K562 (cell line): ENCODE measurements around the gene ADAMTS2. TPM values are rescaled to one million over a fixed set of nuclear protein-coding genes. Genes with fewer than 3 reads are reported as not detected.

ENCODE experiments used
- ATAC-seq: fragments of 200-7000 bp; cut with Tn5 transposase; 3 replicates; pipeline ENCODE4 v1.9.1; 2020; ENCODE audit warnings: moderate library complexity
- BruUV-seq: library from RNA; stranded (reverse); fragments of 400-500 nt; replicated peaks from 2 replicates; lab custom pipeline; 2021; lab: Mats Ljungman, UMichigan
- CTCF ChIA-PET: fragments of 300-600 bp; formaldehyde crosslinking; extraction: SDS; loops from one replicate; lab custom pipeline; 2021; ENCODE audit warnings: low intra/inter-chr PET ratio; lab: Yijun Ruan, JAX
- POLR2A ChIA-PET: fragments of 300-600, 350-650 bp; sonication (Branson Sonifier 250); formaldehyde crosslinking; extraction: SDS; loops from one replicate; lab custom pipeline; 2021; ENCODE audit warnings: antibody characterized with exemption, inconsistent platforms; lab: Yijun Ruan, JAX
- DNase-seq, 4 experiments: peaks; one replicate each; pipeline versions ENCODE4 v3.0.0 to v3.0.0-alpha.2; 2011 to 2018; ENCODE audit warnings: low spot score in 3 of 4, mixed read lengths in 3 of 4; ENCODE audit errors: extremely low read depth in 1 of 4
- FAIRE-seq: peaks from 2 replicates; lab custom pipeline; 2011; peaks lifted over from hg19 to GRCh38; lab: Jason Lieb, UNC
- H2AFZ ChIP-seq: 2 replicates; pipeline ENCODE4 v1.6.0; 2011; ENCODE audit warnings: low read depth, low read length, control low read depth, inconsistent platforms
- H3K27ac ChIP-seq: fragments of 200-600 bp; 3 replicates; pipeline ENCODE4 v1.8.0; 2011; ENCODE audit warnings: low read depth, mild to moderate bottlenecking, control low read depth, inconsistent platforms, low read length, moderate library complexity, mixed read lengths; ENCODE audit errors: extremely low read depth
- H3K27me3 ChIP-seq, 2 experiments: fragments of 300-600 bp in 1 of 2; 2 replicates in 1 of 2; 3 replicates in 1 of 2; pipeline versions ENCODE4 v1.6.0 to v1.8.0; 2011; ENCODE audit warnings: inconsistent platforms in 2 of 2, low read length in 2 of 2, mild to moderate bottlenecking in 1 of 2, mixed read lengths in 1 of 2, moderate library complexity in 1 of 2; ENCODE audit not compliant: control insufficient read depth in 2 of 2, insufficient read depth in 2 of 2
- H3K36me3 ChIP-seq: fragments of 300-600 bp; 3 replicates; pipeline ENCODE4 v1.8.0; 2011; ENCODE audit warnings: mild to moderate bottlenecking, low read length, inconsistent platforms; ENCODE audit not compliant: control insufficient read depth, insufficient read depth
- H3K4me1 ChIP-seq, 2 experiments: fragments of 200-600 bp in 1 of 2; replicated peaks in 1 of 2; 2 replicates in 1 of 2; 3 replicates in 1 of 2; pipeline versions ENCODE4 v1.5.1 to v1.8.0; 2011; ENCODE audit warnings: inconsistent platforms in 2 of 2, low read length in 2 of 2, mild to moderate bottlenecking in 1 of 2, mixed read lengths in 1 of 2, moderate library complexity in 1 of 2; ENCODE audit not compliant: control insufficient read depth in 2 of 2, insufficient read depth in 2 of 2
- H3K4me2 ChIP-seq: 2 replicates; pipeline ENCODE4 v1.6.1; 2011; ENCODE audit warnings: low read length, control low read depth, inconsistent platforms, mixed read lengths; ENCODE audit not compliant: insufficient read depth
- H3K4me3 ChIP-seq: fragments of 200-600 bp; sonication (generic), shearing (Covaris generic); 2 replicates; pipeline ENCODE4 v1.5.1; 2016; ENCODE audit warnings: control low read depth, inconsistent platforms
- H3K79me2 ChIP-seq: fragments of 200-600 bp; 3 replicates; pipeline ENCODE4 v1.8.0; 2011; ENCODE audit warnings: low read length, inconsistent platforms; ENCODE audit not compliant: control insufficient read depth, insufficient read depth
- H3K9ac ChIP-seq, 2 experiments: 2 replicates each; pipeline versions ENCODE4 v1.6.0 to v1.6.1; 2011; ENCODE audit warnings: low read depth in 2 of 2, low read length in 2 of 2, control low read depth in 1 of 2, inconsistent platforms in 1 of 2, mild to moderate bottlenecking in 1 of 2, mixed read lengths in 1 of 2; ENCODE audit not compliant: insufficient read depth in 1 of 2
- H3K9me1 ChIP-seq: one replicate; pipeline ENCODE4 v1.6.0; 2011; ENCODE audit warnings: inconsistent platforms, mild to moderate bottlenecking, low read length, moderate library complexity; ENCODE audit not compliant: control insufficient read depth, insufficient read depth
- H3K9me3 ChIP-seq: replicated peaks from 2 replicates; pipeline ENCODE4 v1.5.1; 2011; ENCODE audit warnings: low read depth, low read length, inconsistent platforms; ENCODE audit not compliant: control insufficient read depth, insufficient read depth
- H4K20me1 ChIP-seq: replicated peaks from 2 replicates; pipeline ENCODE4 v1.6.1; 2011; ENCODE audit warnings: low read length, inconsistent platforms, mixed read lengths; ENCODE audit not compliant: control insufficient read depth, insufficient read depth
- CBX8 ChIP-seq: fragments of 200-600 bp; sonication (generic); IDR thresholded peaks from 2 replicates; pipeline ENCODE4 v1.6.1; 2012; ENCODE audit warnings: borderline replicate concordance, mixed run types, low read depth, mild to moderate bottlenecking, moderate library complexity, mixed read lengths, low read length, control low read depth, inconsistent platforms; ENCODE audit not compliant: poor library complexity, severe bottlenecking; ENCODE audit errors: extremely low read depth
- CHD2 ChIP-seq: IDR thresholded peaks from 2 replicates; pipeline ENCODE4 v1.6.1; 2011; ENCODE audit warnings: low read depth, low read length
- COPS2 ChIP-seq: fragments of 450-650 bp; conservative IDR thresholded peaks from 2 replicates; pipeline ENCODE4 v1.6.1; 2016; ENCODE audit warnings: mild to moderate bottlenecking, moderate library complexity
- KAT2B ChIP-seq: IDR thresholded peaks from one replicate; pipeline ENCODE4 v1.6.1; 2012; ENCODE audit warnings: low read depth, mild to moderate bottlenecking, control low read depth, inconsistent platforms, low read length, moderate library complexity
- MEIS2 ChIP-seq: fragments of 450-650 bp; IDR thresholded peaks from 2 replicates; pipeline ENCODE4 v1.6.1; 2014; ENCODE audit warnings: mild to moderate bottlenecking; ENCODE audit not compliant: partially characterized antibody
- RBM25 ChIP-seq: fragments of 200-400 bp; formaldehyde crosslinking; IDR thresholded peaks from 2 replicates; pipeline ENCODE4 v1.6.1; 2018; ENCODE audit warnings: low read length, low read depth, moderate library complexity; ENCODE audit not compliant: severe bottlenecking
- ZNF696 ChIP-seq: fragments of 250-450 bp; sonication (Bioruptor Pico); conservative IDR thresholded peaks from 2 replicates; pipeline ENCODE4 v1.4.0; 2020; ENCODE audit warnings: mild to moderate bottlenecking, moderate library complexity
- ZNF764 ChIP-seq: fragments of 250-450 bp; sonication (Bioruptor Pico); IDR thresholded peaks from 2 replicates; pipeline ENCODE4 v1.4.0; 2020; ENCODE audit warnings: low read depth, mild to moderate bottlenecking, moderate library complexity
- ZNF778 ChIP-seq: fragments of 450-650 bp; formaldehyde crosslinking; IDR thresholded peaks from 2 replicates; pipeline ENCODE4 v1.4.0; 2020; ENCODE audit warnings: mild to moderate bottlenecking, moderate library complexity
- WGBS: fragments of 100-300 bp; shearing (Covaris generic); methylation state at CpG from one replicate; pipeline ENCODE4 v1.1.6; 2016; ENCODE audit warnings: low coverage, mixed read lengths; ENCODE audit not compliant: insufficient coverage; ENCODE audit errors: missing lambda C conversion rate; 5-methylcytosine and 5-hydroxymethylcytosine counted together
- in situ Hi-C: fragments of 300-500 bp; cut with MboI; formaldehyde crosslinking; loops from 4 replicates; pipeline ENCODE4 v1.15.0; 2018; ENCODE audit warnings: inconsistent platforms, mixed read lengths
- intact Hi-C: fragments of 100-400 bp; cut with micrococcal nuclease; formaldehyde crosslinking; loops from 2 replicates; pipeline ENCODE4 v1.14.2; 2022
- polyA plus RNA-seq, 8 experiments: library from polyadenylated mRNA; depleted of rRNA in 4 of 8; stranded (reverse) in 5 of 8; unstranded in 3 of 8; fragments of >200 nt; fragmentation: Nextera tagmentation in 2 of 8; fragmentation: Illumina TruSeq in 1 of 8; extraction: Ambion mirVana in 2 of 8; extraction: Trizol in 1 of 8; gene quantifications; 2 replicates each; pipeline versions ENCODE4 v1.2.1 to v1.2.3, GENCODE V29; 2011 to 2014; ENCODE audit warnings: inconsistent platforms in 1 of 8, missing spikeins in 1 of 8
- total RNA-seq, 7 experiments: library from RNA; depleted of rRNA in 6 of 7; stranded (reverse); fragments of >200 nt in 6 of 7; fragmentation: Illumina TruSeq in 2 of 7; extraction: Trizol in 2 of 7; gene quantifications; 2 replicates each; pipeline versions ENCODE4 v1.2.1 to v1.2.3, GENCODE V29; 2011 to 2021; ENCODE audit warnings: low replicate concordance in 1 of 7
- TF ChIP-seq, protein P1 (sequence below): sonication (generic); formaldehyde crosslinking; IDR thresholded peaks from 2 replicates; pipeline ENCODE4 v1.8.1; 2023; ENCODE audit warnings: mild to moderate bottlenecking, missing genetic modification reagents, moderate library complexity

Gene ADAMTS2
- total and polyA plus RNA-seq, 9 of the 15 experiments (the other 6 are each of a cell fraction or from before 2014, with no cell fraction given): not detected

DNA sequence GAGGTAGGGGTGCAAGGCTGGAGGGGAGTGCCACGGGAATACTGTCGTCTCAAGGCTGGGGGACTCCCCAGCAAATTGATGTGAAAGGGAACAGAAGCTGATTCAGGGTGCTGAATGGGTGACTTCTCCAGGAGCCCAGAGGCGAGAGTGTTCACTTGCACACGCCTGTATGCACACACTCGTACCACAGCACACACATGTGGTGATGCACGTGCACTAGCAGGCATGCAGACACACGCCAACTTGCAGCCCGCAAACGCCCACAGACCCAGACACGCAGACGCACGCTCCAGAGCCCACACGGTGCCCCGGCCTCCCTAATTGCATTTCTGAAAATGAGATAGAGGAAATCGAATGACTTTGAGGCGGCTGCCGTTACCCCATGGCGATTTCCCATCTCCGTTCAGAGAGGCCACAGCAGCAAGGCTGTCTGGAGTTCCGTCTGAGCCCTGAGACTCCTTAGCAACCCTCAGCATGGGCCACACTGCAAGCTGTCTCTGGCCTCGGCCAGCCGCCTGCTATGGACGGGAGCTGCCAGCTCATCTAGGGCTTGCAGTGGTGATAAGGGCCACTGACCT lies 9.1 kb upstream of the ADAMTS2 start:
- intact Hi-C loops: no loop called here
- WGBS: 0% methylated on average over 23 of the region's 23 CpGs

DNA sequence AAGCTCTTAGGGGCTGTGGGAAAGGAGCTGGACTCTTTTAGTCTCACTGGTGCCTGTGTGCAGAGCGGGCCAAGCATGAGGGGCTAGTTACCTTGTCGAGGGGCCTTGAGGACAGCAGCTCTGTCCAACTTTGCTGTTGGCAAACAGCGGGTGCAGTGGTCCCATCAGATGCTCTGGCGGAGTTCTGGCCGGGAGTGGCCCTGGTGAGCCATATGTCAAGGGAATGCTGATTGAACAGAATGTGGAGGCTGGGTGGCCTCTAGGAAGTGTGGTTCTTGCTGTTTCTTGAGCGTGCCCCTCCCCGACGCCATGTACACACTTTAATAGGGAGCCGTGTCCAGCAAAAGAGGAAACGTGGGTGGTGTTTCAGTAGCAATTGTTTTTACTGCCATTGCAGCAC lies 3.6 kb upstream of the ADAMTS2 start:
- no peak overlapping the region for H2AFZ ChIP-seq
- no peak for ATAC-seq
- no peak for FAIRE-seq
- no peaks in the 10 kb centered on the region for H3K36me3 ChIP-seq
- H3K9me3 ChIP-seq: no peaks in the 10 kb centered on the region
- WGBS: 0% methylated on average over 10 of the region's 10 CpGs
- H3K4me2 ChIP-seq: no peak overlapping the region
- peaks cover 0 to 19% of the 10 kb centered on the region in 2 experiments; a peak in 2 of 5 replicates for H3K4me1 ChIP-seq
- no peak overlapping the region for H3K27ac ChIP-seq
- no peak for DNase-seq
- H3K4me3 ChIP-seq: no peak overlapping the region
- no peaks in the 10 kb centered on the region for H3K79me2 ChIP-seq
- no peaks in the 10 kb centered on the region for H3K9me1 ChIP-seq
- ChIA-PET CTCF (no interaction called here), POLR2A (interaction anchor here (0.6 to 1.3 kb wide), 2 partner anchors 33 to 69 kb away, joined by 4 read pairs; no protein-coding TSS in a partner anchor)
- H3K27me3 ChIP-seq: peaks cover 11 to 82% of the 10 kb centered on the region in 2 experiments; a peak in 3 of 5 replicates
- TF ChIP-seq, protein P1, sequence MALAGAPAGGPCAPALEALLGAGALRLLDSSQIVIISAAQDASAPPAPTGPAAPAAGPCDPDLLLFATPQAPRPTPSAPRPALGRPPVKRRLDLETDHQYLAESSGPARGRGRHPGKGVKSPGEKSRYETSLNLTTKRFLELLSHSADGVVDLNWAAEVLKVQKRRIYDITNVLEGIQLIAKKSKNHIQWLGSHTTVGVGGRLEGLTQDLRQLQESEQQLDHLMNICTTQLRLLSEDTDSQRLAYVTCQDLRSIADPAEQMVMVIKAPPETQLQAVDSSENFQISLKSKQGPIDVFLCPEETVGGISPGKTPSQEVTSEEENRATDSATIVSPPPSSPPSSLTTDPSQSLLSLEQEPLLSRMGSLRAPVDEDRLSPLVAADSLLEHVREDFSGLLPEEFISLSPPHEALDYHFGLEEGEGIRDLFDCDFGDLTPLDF (CRISPR knock-in tag): no peak
- TF ChIP-seq KAT2B (no peak), CHD2 (no peak), RBM25 (no peak)
- in situ Hi-C loops (no loop called here), intact Hi-C loops (no loop called here)
- H4K20me1 ChIP-seq: 0 out of 2 replicates have a peak, but pooled peaks cover 7% of the 10 kb centered on the region
- H3K9ac ChIP-seq: no peak overlapping the region
- no TSS peak for BruUV-seq

More for the DNA sequence above, 9.1 kb upstream of the ADAMTS2 start:
- Histone ChIP-seq H3K27ac (no peak overlapping the region), H3K79me2 (no peaks in the 10 kb centered on the region), H3K9me3 (no peaks in the 10 kb centered on the region), H2AFZ (no peak overlapping the region), H3K9me1 (no peaks in the 10 kb centered on the region), H3K4me1 (no peaks in the 10 kb centered on the region), H3K9ac (no peak overlapping the region), H3K4me3 (no peak overlapping the region), H3K27me3 (peaks cover 0 to 46% of the 10 kb centered on the region in 2 experiments; a peak in 3 of 5 replicates), H3K4me2 (no peak overlapping the region), H3K36me3 (no peaks in the 10 kb centered on the region), H4K20me1 (no peaks in the 10 kb centered on the region; the same call in 1 of the 2 replicates)
- no TSS peak for BruUV-seq
- FAIRE-seq (no peak), DNase-seq (no peak), ATAC-seq (no peak; the same call in 2 of the 3 replicates)
- in situ Hi-C loops: no loop called here
- no peak for TF ChIP-seq CBX8
- no peak for TF ChIP-seq MEIS2
- TF ChIP-seq ZNF696 (CRISPR knock-in tag): no peak
- TF ChIP-seq ZNF778 (CRISPR knock-in tag): no peak
- no peak for TF ChIP-seq ZNF764 (CRISPR knock-in tag)
- no peak for TF ChIP-seq COPS2
- CTCF ChIA-PET: no interaction called here
- POLR2A ChIA-PET: interaction anchor here (0.6 to 0.7 kb wide), 2 partner anchors 1470 to 1950 kb away, joined by 3 read pairs; no protein-coding TSS in a partner anchor
